ENCODE data around the gene YWHAG. TPM values are rescaled to one million over a fixed set of nuclear protein-coding genes. Genes with fewer than 3 reads are reported as not detected.

Gene YWHAG
- total and polyA plus RNA-seq, 9 of the 15 experiments (the other 6 are each of a cell fraction or from before 2014, with no cell fraction given) = 30.4 to 246 (median 94.5) TPM

DNA sequence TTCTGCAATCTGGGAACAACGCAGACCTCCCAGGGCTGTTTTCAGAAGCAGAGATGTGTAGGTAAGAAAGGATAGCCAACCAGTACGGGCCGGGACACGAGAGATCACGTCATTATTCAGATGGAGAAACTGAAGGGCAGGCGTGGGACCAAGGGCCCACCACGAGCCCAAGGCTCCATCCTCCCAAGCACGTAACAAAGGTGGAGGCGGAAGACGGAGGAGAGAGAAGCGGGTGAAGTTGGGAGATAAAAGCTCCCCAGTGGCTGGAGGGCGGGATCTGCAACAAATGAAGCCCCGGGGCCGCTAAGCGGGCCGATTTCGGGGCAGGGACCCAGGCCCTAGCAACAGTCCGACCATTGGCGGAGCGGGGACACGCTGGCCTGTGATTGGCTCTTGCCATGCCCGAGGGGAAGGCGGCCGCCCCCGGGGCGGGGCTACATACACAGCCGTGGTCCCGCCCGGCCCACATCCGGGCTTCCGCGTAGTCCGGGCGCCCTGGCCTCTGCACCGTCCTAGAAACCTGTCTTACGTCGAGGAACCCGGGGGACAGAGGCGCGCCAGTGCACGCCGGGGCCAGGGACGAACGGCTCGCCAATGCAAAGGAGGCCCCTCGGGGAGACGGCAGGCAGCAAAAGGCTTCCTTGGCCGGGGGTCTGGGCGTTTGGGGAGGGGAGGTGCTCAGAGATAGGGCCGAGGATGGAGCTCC is 40.9 kb downstream of the YWHAG start (continued):
- TF ChIP-seq ZNF449 (CRISPR knock-in tag; IDR thresholded peaks at IDR 0.05) (no peak), HDAC1 (IDR thresholded peaks at IDR 0.05) (peak in 1 of 2 experiments; percentile 28; a peak in 1 of 4 replicates)
- TF ChIP-seq, protein P1, sequence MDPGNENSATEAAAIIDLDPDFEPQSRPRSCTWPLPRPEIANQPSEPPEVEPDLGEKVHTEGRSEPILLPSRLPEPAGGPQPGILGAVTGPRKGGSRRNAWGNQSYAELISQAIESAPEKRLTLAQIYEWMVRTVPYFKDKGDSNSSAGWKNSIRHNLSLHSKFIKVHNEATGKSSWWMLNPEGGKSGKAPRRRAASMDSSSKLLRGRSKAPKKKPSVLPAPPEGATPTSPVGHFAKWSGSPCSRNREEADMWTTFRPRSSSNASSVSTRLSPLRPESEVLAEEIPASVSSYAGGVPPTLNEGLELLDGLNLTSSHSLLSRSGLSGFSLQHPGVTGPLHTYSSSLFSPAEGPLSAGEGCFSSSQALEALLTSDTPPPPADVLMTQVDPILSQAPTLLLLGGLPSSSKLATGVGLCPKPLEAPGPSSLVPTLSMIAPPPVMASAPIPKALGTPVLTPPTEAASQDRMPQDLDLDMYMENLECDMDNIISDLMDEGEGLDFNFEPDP (CRISPR knock-in tag; IDR thresholded peaks at IDR 0.05) = no peak

GRCh38 chr7:76316984-76317781 is 41.6 kb downstream of the YWHAG start:
- intact Hi-C loops (cut with micrococcal nuclease) = no loop called here
- Histone ChIP-seq H3K79me2 (ENCODE audit: control insufficient read depth, insufficient read depth, low read length) (peaks cover 17% of the 10 kb centered on the region), H3K4me2 (ENCODE audit: insufficient read depth, low read length) (peak overlapping the region; percentile 96), H4K20me1 (replicated peaks; ENCODE audit: control insufficient read depth, insufficient read depth, low read length) (no peaks in the 10 kb centered on the region), H3K9me1 (ENCODE audit: control insufficient read depth, insufficient read depth, low read length) (no peaks in the 10 kb centered on the region), H3K9me3 (replicated peaks; ENCODE audit: control insufficient read depth, insufficient read depth, low read depth, low read length) (no peaks in the 10 kb centered on the region), H2AFZ (ENCODE audit: low read depth, low read length) (peak overlapping the region; percentile 99), H3K27me3 (ENCODE audit: control insufficient read depth in 2 of 2, insufficient read depth in 2 of 2, low read length in 2 of 2) (no peaks in the 10 kb centered on the region), H3K4me3 (peak overlapping the region; percentile 72), H3K4me1 (replicated peaks in 1 of 2; ENCODE audit: control insufficient read depth in 2 of 2, insufficient read depth in 2 of 2, low read length in 2 of 2) (peaks cover 23 to 35% of the 10 kb centered on the region in 2 experiments; a peak in 4 of 5 replicates), H3K27ac (ENCODE audit: extremely low read depth, low read depth, low read length) (peak overlapping the region; percentile 64), H3K36me3 (ENCODE audit: control insufficient read depth, insufficient read depth, low read length) (peaks cover 3% of the 10 kb centered on the region; the same call in 2 of the 3 replicates), H3K9ac (ENCODE audit: insufficient read depth in 1 of 2, low read depth in 2 of 2, low read length in 2 of 2) (peak overlapping the region; percentile 51 to 93)
- ChIA-PET CTCF (ENCODE audit: low intra/inter-chr PET ratio) (interaction anchor here (0.7 to 1.5 kb wide), 3 partner anchors 23 to 940 kb away, joined by 3 to 5 read pairs (median 3); no protein-coding TSS in a partner anchor), POLR2A (interaction anchor here (0.5 to 2.6 kb wide), 15 partner anchors 9 to 1659 kb away, joined by 3 to 11 read pairs (median 3); partner anchors contain the start of genes GTF2I and ZP3)
- in situ Hi-C loops (cut with MboI) = no loop called here
- DNase-seq (ENCODE audit: extremely low read depth in 1 of 4, low spot score in 3 of 4) (peak in 1 of 4 experiments; percentile 47), ATAC-seq (no peak), FAIRE-seq (peak; percentile 32)
- BruUV-seq (replicated peaks) = no TSS peak
- WGBS (ENCODE audit: insufficient coverage, low coverage, missing lambda C conversion rate) = 24% methylated on average over 14 of the region's 14 CpGs
- TF ChIP-seq SMAD4 (CRISPR knock-in tag; conservative IDR thresholded peaks at IDR 0.05) (0 out of 2 replicates have a peak, but pooled peaks have one; percentile 2), NR2F6 (CRISPR knock-in tag; IDR thresholded peaks at IDR 0.05) (0 out of 2 replicates have a peak, but pooled peaks have one; percentile 9), KDM4B (IDR thresholded peaks at IDR 0.05; ENCODE audit: borderline replicate concordance in 2 of 2, low read depth in 1 of 2) (peak in 1 of 2 experiments; percentile 37; a peak in 1 of 4 replicates), CC2D1A (IDR thresholded peaks at IDR 0.05) (0 out of 2 replicates have a peak, but pooled peaks have one; percentile 5), SNIP1 (IDR thresholded peaks at IDR 0.05; ENCODE audit: low read depth) (no peak), KDM1A (IDR thresholded peaks at IDR 0.05) (0 out of 4 replicates have a peak, but pooled peaks of 1 of the 2 experiments have one; percentile 43), SRSF7 (optimal IDR thresholded peaks at IDR 0.05; ENCODE audit: low read depth, low read length) (no peak), NFIC (IDR thresholded peaks at IDR 0.05) (peak; percentile 40; the same call in 1 of the 2 replicates)
- TF ChIP-seq, protein P2, sequence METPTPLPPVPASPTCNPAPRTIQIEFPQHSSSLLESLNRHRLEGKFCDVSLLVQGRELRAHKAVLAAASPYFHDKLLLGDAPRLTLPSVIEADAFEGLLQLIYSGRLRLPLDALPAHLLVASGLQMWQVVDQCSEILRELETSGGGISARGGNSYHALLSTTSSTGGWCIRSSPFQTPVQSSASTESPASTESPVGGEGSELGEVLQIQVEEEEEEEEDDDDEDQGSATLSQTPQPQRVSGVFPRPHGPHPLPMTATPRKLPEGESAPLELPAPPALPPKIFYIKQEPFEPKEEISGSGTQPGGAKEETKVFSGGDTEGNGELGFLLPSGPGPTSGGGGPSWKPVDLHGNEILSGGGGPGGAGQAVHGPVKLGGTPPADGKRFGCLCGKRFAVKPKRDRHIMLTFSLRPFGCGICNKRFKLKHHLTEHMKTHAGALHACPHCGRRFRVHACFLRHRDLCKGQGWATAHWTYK (CRISPR knock-in tag; IDR thresholded peaks at IDR 0.05) = 0 out of 2 replicates have a peak, but pooled peaks have one; percentile 48
